K562 (cell line): ENCODE data around the gene CPNE9. TPM values are rescaled to one million over a fixed set of nuclear protein-coding genes. Genes with fewer than 3 reads are reported as not detected.

ENCODE experiments used
- ATF6 ChIP-seq: sonication (generic); formaldehyde crosslinking; IDR thresholded peaks from 2 replicates; pipeline ENCODE4 v1.4.0; 2020; ENCODE audit warnings: mild to moderate bottlenecking, missing genetic modification reagents
- CCNT2 ChIP-seq: IDR thresholded peaks from 2 replicates; pipeline ENCODE4 v1.6.1; 2011; ENCODE audit warnings: borderline replicate concordance, low read depth, mild to moderate bottlenecking, moderate library complexity, mixed read lengths, low read length; ENCODE audit not compliant: insufficient read length; ENCODE audit errors: extremely low read depth
- HMGXB4 ChIP-seq: sonication (generic); formaldehyde crosslinking; IDR thresholded peaks from 2 replicates; pipeline ENCODE4 v1.8.1; 2023; ENCODE audit warnings: mild to moderate bottlenecking, missing genetic modification reagents
- KAT2B ChIP-seq: IDR thresholded peaks from one replicate; pipeline ENCODE4 v1.6.1; 2012; ENCODE audit warnings: low read depth, mild to moderate bottlenecking, control low read depth, inconsistent platforms, low read length, moderate library complexity
- KLF10 ChIP-seq: fragments of 250-450 bp; sonication (Bioruptor Pico); IDR thresholded peaks from 2 replicates; pipeline ENCODE4 v1.6.1; 2021; ENCODE audit warnings: matching md5 sums
- LCOR ChIP-seq: sonication (generic); formaldehyde crosslinking; IDR thresholded peaks from 2 replicates; pipeline ENCODE4 v1.8.0; 2022; ENCODE audit warnings: mild to moderate bottlenecking, missing genetic modification reagents
- MAFF ChIP-seq: IDR thresholded peaks from 2 replicates; pipeline ENCODE4 v1.6.1; 2012; ENCODE audit warnings: low read length, improper control_type of control experiment
- NFYB ChIP-seq: IDR thresholded peaks from 2 replicates; pipeline ENCODE4 v1.6.1; 2011; ENCODE audit warnings: mild to moderate bottlenecking, moderate library complexity; ENCODE audit not compliant: insufficient read length; ENCODE audit errors: extremely low read depth
- RBFOX2 ChIP-seq: fragments of 200-400 bp; formaldehyde crosslinking; IDR thresholded peaks from 2 replicates; pipeline ENCODE4 v1.6.1; 2017; ENCODE audit warnings: low read depth, mild to moderate bottlenecking, low read length, moderate library complexity
- SPI1 ChIP-seq: IDR thresholded peaks from 2 replicates; pipeline ENCODE4 v1.6.1; 2011; ENCODE audit warnings: low read depth, low read length, control low read depth, borderline replicate concordance
- SRSF7 ChIP-seq: fragments of 200-400 bp; formaldehyde crosslinking; optimal IDR thresholded peaks from 2 replicates; pipeline ENCODE3; 2017; ENCODE audit warnings: mild to moderate bottlenecking, low read depth, low read length
- ZBTB12 ChIP-seq: fragments of 250-450 bp; sonication (Bioruptor Pico); IDR thresholded peaks from 2 replicates; pipeline ENCODE4 v1.4.0; 2020
- ZNF3 ChIP-seq: fragments of 250-450 bp; sonication (Bioruptor Pico); IDR thresholded peaks from 2 replicates; pipeline ENCODE4 v1.5.0; 2021; ENCODE audit warnings: mild to moderate bottlenecking, moderate library complexity
- ZNF644 ChIP-seq: fragments of 200-800 bp; sonication (Bioruptor generic); IDR thresholded peaks from 2 replicates; pipeline ENCODE4 v1.6.1; 2016; ENCODE audit warnings: low read depth, missing genetic modification characterization, missing compliant biosample characterization
- polyA plus RNA-seq, 8 experiments: library from polyadenylated mRNA; depleted of rRNA in 4 of 8; stranded (reverse) in 5 of 8; unstranded in 3 of 8; fragments of >200 nt; fragmentation: Nextera tagmentation in 2 of 8; fragmentation: Illumina TruSeq in 1 of 8; extraction: Ambion mirVana in 2 of 8; extraction: Trizol in 1 of 8; gene quantifications; 2 replicates each; pipeline versions ENCODE4 v1.2.1 to v1.2.3, GENCODE V29; 2011 to 2014; ENCODE audit warnings: inconsistent platforms in 1 of 8, missing spikeins in 1 of 8
- total RNA-seq, 7 experiments: library from RNA; depleted of rRNA in 6 of 7; stranded (reverse); fragments of >200 nt in 6 of 7; fragmentation: Illumina TruSeq in 2 of 7; extraction: Trizol in 2 of 7; gene quantifications; 2 replicates each; pipeline versions ENCODE4 v1.2.1 to v1.2.3, GENCODE V29; 2011 to 2021; ENCODE audit warnings: low replicate concordance in 1 of 7

Gene CPNE9
- total and polyA plus RNA-seq, 9 of the 15 experiments (the other 6 are each of a cell fraction or from before 2014, with no cell fraction given), result 0.22 to 0.56 (median 0.29) TPM; not detected in 3

- TF ChIP-seq KLF10 (CRISPR knock-in tag), result no peak
- TF ChIP-seq ZNF644 (tag), result no peak
- TF ChIP-seq KAT2B, result no peak
- TF ChIP-seq SPI1, result no peak
- peak; percentile 86 for TF ChIP-seq LCOR (CRISPR knock-in tag)
- TF ChIP-seq ZBTB12 (CRISPR knock-in tag), result peak; percentile 73
- TF ChIP-seq MAFF, result no peak
- peak; percentile 71; the same call in 1 of the 2 replicates for TF ChIP-seq HMGXB4 (CRISPR knock-in tag)
- no peak for TF ChIP-seq ZNF3 (CRISPR knock-in tag)
- peak; percentile 51; the same call in 1 of the 2 replicates for TF ChIP-seq ATF6 (CRISPR knock-in tag)
- no peak for TF ChIP-seq NFYB
- TF ChIP-seq RBFOX2, result peak; percentile 97
- no peak for TF ChIP-seq SRSF7
- TF ChIP-seq CCNT2, result peak; percentile 64
Observed at GRCh38 chr3:9731206-9732079, 27.8 kb downstream of the CPNE9 start, which contains the start of gene BRPF1 (continued).
